PC-9 (cell line): Measurements from ENCODE around the gene BOD1L2. TPM values are rescaled to one million over a fixed set of nuclear protein-coding genes. Genes with fewer than 3 reads are reported as not detected.

Experiments used
- Bru-seq: library from RNA; stranded (reverse); fragments of 400-500 nt; gene quantifications from one replicate; lab custom pipeline; 2021; lab: Mats Ljungman, UMichigan
- BruChase-seq, 2 experiments: library from RNA; stranded (reverse); fragments of 400-500 nt; gene quantifications; one replicate each; lab custom pipeline; 2021; lab: Mats Ljungman, UMichigan
- BruUV-seq: library from RNA; stranded (reverse); fragments of 400-500 nt; replicated peaks from 2 replicates; lab custom pipeline; 2021; lab: Mats Ljungman, UMichigan
- CTCF ChIA-PET: fragments of 300-600 bp; sonication (Branson Sonifier 250); formaldehyde crosslinking; loops from one replicate; lab custom pipeline; 2022; ENCODE audit warnings: antibody characterized with exemption; lab: Charles Lee
- POLR2A ChIA-PET: fragments of 300-600 bp; sonication (Branson Sonifier 250); formaldehyde crosslinking; loops from one replicate; lab custom pipeline; 2022; ENCODE audit warnings: antibody characterized with exemption; ENCODE audit not compliant: unreplicated experiment; lab: Charles Lee
- DNase-seq, 2 experiments: peaks; one replicate each; pipeline versions ENCODE4 v3.0.0 to v3.0.0-alpha.2; 2015 to 2022; ENCODE audit warnings: mixed read lengths in 1 of 2
- H2AFZ ChIP-seq: fragments of 200-600 bp; sonication (generic); 2 replicates; pipeline ENCODE4 v1.8.1; 2017; ENCODE audit warnings: antibody characterized with exemption
- H3F3A ChIP-seq: fragments of 200-600 bp; sonication (generic); 2 replicates; pipeline ENCODE4 v1.8.1; 2017; ENCODE audit warnings: antibody characterized with exemption, mild to moderate bottlenecking, low read depth; ENCODE audit not compliant: insufficient read depth
- H3K27ac ChIP-seq: fragments of 200-600 bp; sonication (generic); 2 replicates; pipeline ENCODE4 v1.6.1; 2016; ENCODE audit warnings: mixed run types
- H3K27me3 ChIP-seq: fragments of 200-600 bp; sonication (generic); 2 replicates; pipeline ENCODE4 v1.6.1; 2016; ENCODE audit warnings: low read depth, mixed run types; ENCODE audit not compliant: insufficient read depth
- H3K36me3 ChIP-seq: fragments of 200-600 bp; sonication (generic); 2 replicates; pipeline ENCODE4 v1.6.1; 2016; ENCODE audit warnings: low read depth, mixed run types
- H3K4me1 ChIP-seq: fragments of 200-600 bp; sonication (generic); replicated peaks from 2 replicates; pipeline ENCODE4 v1.6.1; 2016; ENCODE audit warnings: mixed run types; ENCODE audit not compliant: insufficient read depth
- H3K4me2 ChIP-seq: fragments of 200-600 bp; sonication (generic); 2 replicates; pipeline ENCODE4 v1.6.1; 2017; ENCODE audit warnings: mixed run types
- H3K4me3 ChIP-seq: fragments of 200-600 bp; sonication (generic); 2 replicates; pipeline ENCODE4 v1.6.1; 2016; ENCODE audit warnings: mixed run types
- H3K79me2 ChIP-seq: fragments of 200-600 bp; sonication (generic); 2 replicates; pipeline ENCODE4 v1.6.1; 2017; ENCODE audit warnings: low read depth, mixed run types
- H3K9me2 ChIP-seq: fragments of 200-600 bp; sonication (generic); 2 replicates; pipeline ENCODE4 v1.8.1; 2017; ENCODE audit warnings: mild to moderate bottlenecking; ENCODE audit not compliant: insufficient read depth
- H3K9me3 ChIP-seq: fragments of 200-600 bp; sonication (generic); 2 replicates; pipeline ENCODE4 v1.8.1; 2016; ENCODE audit warnings: low read depth; ENCODE audit not compliant: insufficient read depth
- H4K20me1 ChIP-seq: fragments of 200-600 bp; sonication (generic); 2 replicates; pipeline ENCODE4 v1.8.1; 2017; ENCODE audit not compliant: insufficient read depth
- CTCF ChIP-seq: fragments of 200-600 bp; sonication (generic); conservative IDR thresholded peaks from 2 replicates; pipeline ENCODE4 v1.6.1; 2017; ENCODE audit warnings: mixed run types, antibody characterized with exemption, mild to moderate bottlenecking, moderate library complexity
- EZH2 ChIP-seq: fragments of 200-600 bp; sonication (generic); IDR thresholded peaks from 2 replicates; pipeline ENCODE4 v1.8.0; 2017; ENCODE audit warnings: antibody characterized with exemption, low read depth
- intact Hi-C: fragments of 100-400 bp; cut with micrococcal nuclease; formaldehyde crosslinking; loops from one replicate; pipeline ENCODE4 v1.10.0; 2022; ENCODE audit not compliant: unreplicated experiment
- long read RNA-seq: library from polyadenylated mRNA; stranded (forward); transcript quantifications from one replicate; pipeline ENCODE4 v2.0.0, GENCODE V29; 2022
- total RNA-seq: library from RNA; stranded (reverse); gene quantifications from 2 replicates; pipeline ENCODE4 v1.2.3, GENCODE V29; 2021

Gene BOD1L2
- total RNA-seq (not detected in 2 replicates), Bru-seq, nascent RNA (not detected), BruChase-seq, experiment 1, labeled RNA remaining after a 2-hour chase (not detected), BruChase-seq, experiment 2, labeled RNA remaining after a 6-hour chase (not detected)
- long read RNA-seq = 0 reads

DNA sequence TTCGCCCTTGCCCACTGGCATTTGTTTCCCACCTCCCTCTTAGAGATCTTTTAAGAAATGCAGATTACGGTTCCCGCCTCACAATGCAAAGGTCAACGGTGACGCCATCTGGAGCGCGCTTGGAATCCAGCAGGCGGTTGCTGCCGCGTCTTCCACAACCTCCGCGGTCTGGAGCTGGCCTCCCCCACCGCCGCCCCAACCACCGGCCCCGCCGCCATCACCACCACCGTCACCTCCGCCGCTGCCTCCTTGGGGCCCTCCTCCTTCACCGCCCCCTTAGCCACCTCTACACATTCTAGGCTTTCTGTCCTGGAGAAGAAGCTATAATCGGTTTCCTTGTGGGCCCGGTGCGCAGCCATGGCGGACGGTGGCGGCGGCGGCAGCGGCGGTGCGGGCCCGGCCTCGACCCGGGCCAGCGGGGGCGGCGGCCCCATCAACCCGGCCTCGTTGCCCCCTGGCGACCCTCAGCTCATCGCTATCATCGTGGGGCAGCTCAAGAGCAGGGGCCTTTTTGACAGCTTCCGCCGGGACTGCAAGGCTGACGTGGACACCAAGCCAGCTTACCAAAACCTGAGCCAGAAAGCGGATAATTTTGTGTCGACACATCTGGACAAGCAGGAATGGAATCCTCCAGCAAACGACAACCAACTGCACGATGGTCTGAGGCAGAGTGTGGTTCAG lies at the start of gene BOD1L2:
Gene BOD1L2 (plus strand): TSS at position 132 of the 681 bp plus-strand sequence. CDS start 226 bp downstream, at position 358.
- H3K79me2 ChIP-seq = no peaks in the 10 kb centered on the region
- H3K4me1 ChIP-seq = peaks cover 19% of the 10 kb centered on the region
- ChIA-PET CTCF (no interaction called here), POLR2A (no interaction called here)
- no peak for DNase-seq
- no peak within 1 kb of the TSS for H2AFZ ChIP-seq
- no peaks in the 10 kb centered on the region for H3K36me3 ChIP-seq
- H3K4me3 ChIP-seq = no peak within 1 kb of the TSS
- no peak within 1 kb of the TSS for H3K27ac ChIP-seq
- no peak within 1 kb of the TSS for H3K4me2 ChIP-seq
- TF ChIP-seq EZH2 (no peak), CTCF (no peak)
- no peaks in the 10 kb centered on the region for H3K9me3 ChIP-seq
- no peaks in the 10 kb centered on the region for H4K20me1 ChIP-seq
- peaks cover 9% of the 10 kb centered on the region for H3F3A ChIP-seq
- no TSS peak for BruUV-seq
- intact Hi-C loops = no loop called here
- no peaks in the 10 kb centered on the region for H3K9me2 ChIP-seq
- H3K27me3 ChIP-seq = no peaks in the 10 kb centered on the region

DNA sequence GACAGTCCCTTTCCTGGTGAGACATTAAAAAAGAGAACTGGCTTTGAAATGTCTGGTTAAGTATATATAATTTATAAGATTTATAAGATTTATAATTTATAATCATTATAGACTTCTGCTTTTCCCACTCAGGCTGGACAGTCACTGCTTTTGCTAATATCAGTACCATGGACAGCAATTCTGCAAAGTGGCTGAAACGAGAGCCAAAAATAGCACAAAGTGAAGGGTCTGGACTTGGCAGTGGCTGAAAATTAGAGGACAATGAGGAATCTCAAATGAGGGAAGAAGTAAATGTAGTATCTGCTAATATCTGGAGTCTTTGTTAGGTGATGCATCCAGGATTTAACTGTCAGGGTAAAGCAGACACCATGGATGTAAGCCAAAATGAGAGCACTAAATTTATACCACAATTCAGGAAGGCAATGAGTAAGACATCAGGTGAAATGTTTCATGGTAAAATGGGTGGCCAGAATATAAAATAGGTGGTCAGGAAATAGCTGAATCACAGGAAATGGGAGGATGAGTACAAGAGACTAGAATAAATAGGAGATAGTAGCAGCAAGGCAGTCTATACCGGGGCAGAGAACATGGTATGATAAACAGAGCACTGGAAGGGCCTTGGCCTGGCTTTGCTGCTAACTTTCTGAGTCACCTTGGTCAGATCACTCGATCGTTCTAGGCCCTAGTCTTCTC lies 39.6 kb upstream of the BOD1L2 start:
- DNase-seq = no peak
- no peak overlapping the region for H3K4me3 ChIP-seq
- TF ChIP-seq CTCF = no peak
- TF ChIP-seq EZH2 = no peak
- H3K27me3 ChIP-seq = no peaks in the 10 kb centered on the region
- H4K20me1 ChIP-seq = no peaks in the 10 kb centered on the region
- H3K79me2 ChIP-seq = no peaks in the 10 kb centered on the region
- H3K9me3 ChIP-seq = no peaks in the 10 kb centered on the region
- no peak overlapping the region for H3K4me2 ChIP-seq
- H3K9me2 ChIP-seq = no peaks in the 10 kb centered on the region
- ChIA-PET POLR2A (no interaction called here), CTCF (interaction anchor here (0.6 kb wide), 1 partner anchor 57 kb away, joined by 5 read pairs; no protein-coding TSS in a partner anchor)
- no peaks in the 10 kb centered on the region for H3K4me1 ChIP-seq
- H3K36me3 ChIP-seq = no peaks in the 10 kb centered on the region
- intact Hi-C loops = no loop called here
- BruUV-seq = no TSS peak
- 0 out of 2 replicates have a peak, but pooled peaks cover 5% of the 10 kb centered on the region for H3F3A ChIP-seq
- no peak overlapping the region for H3K27ac ChIP-seq
- H2AFZ ChIP-seq = no peak overlapping the region

DNA sequence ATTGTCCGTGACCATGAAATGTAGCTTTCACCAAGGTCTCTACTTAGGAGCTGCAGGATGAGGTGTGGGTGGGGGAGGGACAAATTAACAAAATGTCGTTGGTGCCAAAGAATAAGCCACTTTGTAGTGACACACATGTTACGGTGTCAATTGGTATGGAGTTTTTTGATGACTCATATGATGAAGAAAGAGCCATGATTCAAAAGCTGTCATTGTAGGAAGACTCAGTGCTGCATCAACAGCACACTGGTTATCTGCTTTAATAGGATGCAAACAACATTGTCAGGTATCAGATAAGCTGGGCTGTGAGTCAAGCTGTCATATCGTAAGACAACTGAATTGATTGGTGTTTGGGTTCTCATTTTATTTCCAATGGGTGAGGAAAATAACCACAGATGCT lies 36.6 kb upstream of the BOD1L2 start:
- ChIA-PET POLR2A (no interaction called here), CTCF (no interaction called here)
- no peaks in the 10 kb centered on the region for H3K9me2 ChIP-seq
- no peak overlapping the region for H2AFZ ChIP-seq
- no peak overlapping the region for H3K4me2 ChIP-seq
- no peaks in the 10 kb centered on the region for H3K4me1 ChIP-seq
- H4K20me1 ChIP-seq = no peaks in the 10 kb centered on the region
- no peaks in the 10 kb centered on the region for H3K36me3 ChIP-seq
- 0 out of 2 replicates have a peak, but pooled peaks cover 5% of the 10 kb centered on the region for H3F3A ChIP-seq
- no peak overlapping the region for H3K4me3 ChIP-seq
- no peaks in the 10 kb centered on the region for H3K9me3 ChIP-seq
- DNase-seq = no peak
- H3K27me3 ChIP-seq = no peaks in the 10 kb centered on the region
- no TSS peak for BruUV-seq
- H3K27ac ChIP-seq = no peak overlapping the region
- no peak for TF ChIP-seq CTCF
- no peak for TF ChIP-seq EZH2
- intact Hi-C loops = no loop called here
- H3K79me2 ChIP-seq = no peaks in the 10 kb centered on the region
